Measurements from ENCODE around the gene SGTA.

The SGTA gene

DNA sequence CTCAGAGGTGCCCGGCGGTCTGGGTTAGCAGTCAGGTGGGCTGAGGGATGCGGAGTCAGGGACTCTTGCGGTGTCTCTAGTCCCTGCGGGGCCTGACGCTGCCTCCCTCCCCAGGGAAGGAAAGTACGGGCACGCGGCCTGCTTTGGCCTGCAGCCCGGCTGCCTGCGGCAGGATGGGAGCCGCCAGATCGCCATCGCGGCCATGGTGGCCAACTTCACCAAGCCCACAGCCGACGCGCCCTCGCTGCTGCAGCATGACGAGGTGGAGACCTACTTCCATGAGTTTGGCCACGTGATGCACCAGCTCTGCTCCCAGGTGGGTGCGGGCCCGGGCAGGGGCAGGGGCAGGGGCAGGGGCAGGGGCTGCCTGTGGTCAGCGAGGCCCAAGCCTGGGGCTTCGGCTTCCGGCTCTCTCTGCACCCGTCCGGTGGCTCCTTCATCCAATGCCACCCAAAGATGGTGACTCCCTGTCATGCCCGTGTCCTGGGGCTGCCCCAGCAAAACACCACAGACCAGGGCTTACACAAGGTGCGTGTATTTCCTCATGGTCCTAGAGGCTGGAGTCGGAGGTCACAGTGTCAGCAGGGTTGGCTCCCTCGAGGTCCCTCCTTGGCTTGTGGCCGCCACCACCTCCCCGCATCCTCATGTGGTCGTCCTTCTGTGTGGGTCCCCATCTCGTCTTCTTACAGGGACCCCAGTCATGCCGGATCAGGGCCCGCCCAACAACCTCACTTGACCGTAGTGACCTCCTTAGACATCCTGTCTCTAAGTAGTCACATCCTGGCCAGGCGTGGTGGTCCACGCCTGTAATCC lies 25.3 kb upstream of the SGTA start:
- peaks cover 17 to 96% (median 69%) of the 10 kb centered on the region in 4 experiments for H3K36me3 ChIP-seq (ENCODE audit: control insufficient read depth in 4 of 4, insufficient read depth in 4 of 4, low read length in 3 of 4)
- ChIA-PET POLR2A (no interaction called here), CTCF (no interaction called here)

DNA sequence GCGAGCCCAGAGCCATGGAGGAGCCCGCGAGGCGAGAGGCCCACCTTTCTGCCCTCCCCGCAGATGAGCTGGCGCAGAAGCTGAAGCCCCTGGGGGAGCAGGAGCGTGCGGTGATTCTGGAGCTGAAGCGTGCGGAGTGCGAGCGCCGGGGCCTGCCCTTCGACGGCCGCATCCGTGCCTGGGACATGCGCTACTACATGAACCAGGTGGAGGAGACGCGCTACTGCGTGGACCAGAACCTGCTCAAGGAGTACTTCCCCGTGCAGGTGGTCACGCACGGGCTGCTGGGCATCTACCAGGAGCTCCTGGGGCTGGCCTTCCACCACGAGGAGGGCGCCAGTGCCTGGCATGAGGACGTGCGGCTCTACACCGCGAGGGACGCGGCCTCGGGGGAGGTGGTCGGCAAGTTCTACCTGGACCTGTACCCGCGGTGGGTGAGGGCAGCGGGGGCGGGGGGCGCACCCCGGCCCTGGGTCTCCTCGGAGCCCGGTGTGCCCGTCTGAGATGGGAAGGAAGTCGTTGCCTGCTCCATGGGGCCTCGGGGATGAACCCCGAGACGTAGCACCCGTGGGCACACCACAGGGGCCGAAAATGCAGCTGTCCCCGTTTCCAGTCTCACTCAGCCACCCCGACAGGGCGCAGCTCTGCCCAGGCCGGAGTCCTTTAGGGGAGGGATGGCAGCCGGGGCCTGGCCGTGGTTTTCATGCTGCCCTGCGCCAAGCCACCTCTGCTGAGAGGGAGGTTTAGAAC lies 24.5 kb upstream of the SGTA start:
- H3K36me3 ChIP-seq (ENCODE audit: control insufficient read depth in 4 of 4, insufficient read depth in 4 of 4, low read length in 3 of 4) = peaks cover 17 to 96% (median 72%) of the 10 kb centered on the region in 4 experiments
- CTCF ChIA-PET = no interaction called here
- DNase-seq = no peak

More for the DNA sequence above, 25.3 kb upstream of the SGTA start:
- DNase-seq = no peak
- Histone ChIP-seq H3K27me3 (replicated peaks in 2 of 5; ENCODE audit: control insufficient read depth in 4 of 5, insufficient read depth in 5 of 5, low read length in 4 of 5) (no peaks in the 10 kb centered on the region), H3K4me3 (ENCODE audit: control insufficient read depth in 1 of 7, extremely low read depth in 1 of 7, insufficient read depth in 4 of 7, low read depth in 2 of 7, low read length in 6 of 7) (no peak overlapping the region), H3K4me1 (ENCODE audit: control extremely low read depth in 1 of 4, control insufficient read depth in 4 of 4, insufficient read depth in 4 of 4, low read length in 3 of 4) (no peaks in the 10 kb centered on the region), H3K9me3 (ENCODE audit: control extremely low read depth in 1 of 5, control insufficient read depth in 4 of 5, insufficient read depth in 2 of 5, low read depth in 1 of 5, low read length in 4 of 5) (no peaks in the 10 kb centered on the region), H3K27ac (ENCODE audit: insufficient read depth in 1 of 2, low read depth in 1 of 2, low read length in 2 of 2, poor library complexity in 1 of 2, severe bottlenecking in 2 of 2) (no peak overlapping the region)
- WGBS (ENCODE audit: insufficient coverage) = 95% methylated on average over 33 of the region's 41 CpGs

DNA sequence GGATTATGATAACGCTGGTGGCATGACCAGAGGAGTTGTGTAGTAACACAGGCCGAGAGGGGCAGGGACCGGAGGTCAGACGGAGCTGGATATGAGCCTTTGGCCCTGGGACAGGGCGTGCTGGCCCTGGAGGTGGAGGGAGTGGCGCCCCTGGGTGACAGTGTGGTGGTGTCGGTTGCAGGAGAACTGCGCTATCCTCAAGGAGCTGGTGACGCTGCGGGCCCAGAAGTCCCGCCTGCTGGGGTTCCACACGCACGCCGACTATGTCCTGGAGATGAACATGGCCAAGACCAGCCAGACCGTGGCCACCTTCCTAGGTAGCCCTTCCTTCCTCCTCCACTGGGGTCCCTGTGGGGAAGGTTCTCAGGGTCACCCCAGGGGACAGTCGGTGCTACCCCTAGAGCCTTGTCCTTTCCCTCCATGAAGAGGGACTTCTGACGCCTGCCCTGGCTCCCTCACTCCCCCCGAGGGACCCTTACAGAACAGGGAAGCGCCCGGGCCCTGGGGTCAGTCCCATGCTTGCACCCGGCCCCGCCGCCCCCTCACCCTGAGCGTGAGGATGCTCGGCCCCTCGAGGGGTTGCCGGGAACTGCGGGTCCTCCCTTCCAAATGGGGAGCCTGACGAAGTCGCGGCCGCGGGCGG lies 23.8 kb upstream of the SGTA start:
- no peak for DNase-seq
- no peaks in the 10 kb centered on the region for H3K4me1 ChIP-seq (ENCODE audit: control extremely low read depth in 1 of 4, control insufficient read depth in 4 of 4, insufficient read depth in 4 of 4, low read length in 3 of 4)
- WGBS (ENCODE audit: insufficient coverage) = 97% methylated on average over 28 of the region's 34 CpGs
- no peaks in the 10 kb centered on the region for H3K27me3 ChIP-seq (replicated peaks in 2 of 5; ENCODE audit: control insufficient read depth in 4 of 5, insufficient read depth in 5 of 5, low read length in 4 of 5)
- H3K36me3 ChIP-seq (ENCODE audit: control insufficient read depth in 4 of 4, insufficient read depth in 4 of 4, low read length in 3 of 4) = peaks cover 13 to 93% (median 71%) of the 10 kb centered on the region in 4 experiments
- H3K4me3 ChIP-seq (ENCODE audit: control insufficient read depth in 1 of 7, extremely low read depth in 1 of 7, insufficient read depth in 4 of 7, low read depth in 2 of 7, low read length in 6 of 7) = no peak overlapping the region
- POLR2A ChIA-PET = no interaction called here
- no peaks in the 10 kb centered on the region for H3K9me3 ChIP-seq (ENCODE audit: control extremely low read depth in 1 of 5, control insufficient read depth in 4 of 5, insufficient read depth in 2 of 5, low read depth in 1 of 5, low read length in 4 of 5)
- no peak overlapping the region for H3K27ac ChIP-seq (ENCODE audit: insufficient read depth in 1 of 2, low read depth in 1 of 2, low read length in 2 of 2, poor library complexity in 1 of 2, severe bottlenecking in 2 of 2)
- CTCF ChIA-PET = no interaction called here

More for the DNA sequence above, 24.5 kb upstream of the SGTA start:
- no peaks in the 10 kb centered on the region for H3K27me3 ChIP-seq (replicated peaks in 2 of 5; ENCODE audit: control insufficient read depth in 4 of 5, insufficient read depth in 5 of 5, low read length in 4 of 5)
- no peaks in the 10 kb centered on the region for H3K9me3 ChIP-seq (ENCODE audit: control extremely low read depth in 1 of 5, control insufficient read depth in 4 of 5, insufficient read depth in 2 of 5, low read depth in 1 of 5, low read length in 4 of 5)
- H3K4me1 ChIP-seq (ENCODE audit: control extremely low read depth in 1 of 4, control insufficient read depth in 4 of 4, insufficient read depth in 4 of 4, low read length in 3 of 4) = no peaks in the 10 kb centered on the region
- H3K4me3 ChIP-seq (ENCODE audit: control insufficient read depth in 1 of 7, extremely low read depth in 1 of 7, insufficient read depth in 4 of 7, low read depth in 2 of 7, low read length in 6 of 7) = no peak overlapping the region
- no peak overlapping the region for H3K27ac ChIP-seq (ENCODE audit: insufficient read depth in 1 of 2, low read depth in 1 of 2, low read length in 2 of 2, poor library complexity in 1 of 2, severe bottlenecking in 2 of 2)
- POLR2A ChIA-PET = no interaction called here
- 98% methylated on average over 54 of the region's 56 CpGs for WGBS (ENCODE audit: insufficient coverage)

DNA sequence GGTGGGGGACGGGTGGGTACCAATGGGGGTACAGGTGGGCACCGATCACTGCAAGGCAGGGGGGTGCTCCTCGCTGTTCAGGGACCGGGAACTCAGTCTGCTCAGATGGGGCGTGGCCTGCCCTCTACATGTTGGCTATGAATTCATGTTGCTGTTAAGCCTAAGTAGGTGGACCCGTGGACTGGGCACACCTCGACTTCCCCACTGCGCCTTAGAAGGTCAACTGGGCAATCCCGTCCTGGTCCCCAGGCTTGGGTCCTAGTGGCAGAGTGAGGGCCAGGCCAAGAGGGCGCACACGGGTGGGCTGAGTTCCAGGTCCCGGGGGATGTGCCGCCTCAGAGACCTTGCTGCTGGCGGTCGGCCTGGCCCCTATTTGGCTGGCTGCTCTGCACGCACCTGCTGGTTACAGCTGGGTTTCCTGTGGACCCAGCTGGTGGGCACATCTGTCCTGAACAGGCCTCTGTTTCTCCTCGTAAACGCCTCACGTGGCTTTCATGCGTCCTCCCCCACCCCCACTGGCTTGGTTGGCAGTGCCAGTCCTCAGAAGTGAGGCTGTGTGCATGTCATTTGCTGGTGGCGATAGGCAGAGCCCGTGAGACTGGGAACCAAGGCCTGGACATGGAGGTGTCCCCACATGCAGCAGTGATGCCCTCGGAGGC lies 23.0 kb upstream of the SGTA start:
- POLR2A ChIA-PET = no interaction called here
- H3K4me1 ChIP-seq (ENCODE audit: control extremely low read depth in 1 of 4, control insufficient read depth in 4 of 4, insufficient read depth in 4 of 4, low read length in 3 of 4) = no peaks in the 10 kb centered on the region
- DNase-seq = no peak
- CTCF ChIA-PET = no interaction called here
- no peaks in the 10 kb centered on the region for H3K27me3 ChIP-seq (replicated peaks in 2 of 5; ENCODE audit: control insufficient read depth in 4 of 5, insufficient read depth in 5 of 5, low read length in 4 of 5)
- 97% methylated on average over 19 of the region's 23 CpGs for WGBS (ENCODE audit: insufficient coverage)
- H3K27ac ChIP-seq (ENCODE audit: insufficient read depth in 1 of 2, low read depth in 1 of 2, low read length in 2 of 2, poor library complexity in 1 of 2, severe bottlenecking in 2 of 2) = no peak overlapping the region
- H3K4me3 ChIP-seq (ENCODE audit: control insufficient read depth in 1 of 7, extremely low read depth in 1 of 7, insufficient read depth in 4 of 7, low read depth in 2 of 7, low read length in 6 of 7) = no peak overlapping the region
- peaks cover 10 to 93% (median 71%) of the 10 kb centered on the region in 4 experiments for H3K36me3 ChIP-seq (ENCODE audit: control insufficient read depth in 4 of 4, insufficient read depth in 4 of 4, low read length in 3 of 4)
- no peaks in the 10 kb centered on the region for H3K9me3 ChIP-seq (ENCODE audit: control extremely low read depth in 1 of 5, control insufficient read depth in 4 of 5, insufficient read depth in 2 of 5, low read depth in 1 of 5, low read length in 4 of 5)

DNA sequence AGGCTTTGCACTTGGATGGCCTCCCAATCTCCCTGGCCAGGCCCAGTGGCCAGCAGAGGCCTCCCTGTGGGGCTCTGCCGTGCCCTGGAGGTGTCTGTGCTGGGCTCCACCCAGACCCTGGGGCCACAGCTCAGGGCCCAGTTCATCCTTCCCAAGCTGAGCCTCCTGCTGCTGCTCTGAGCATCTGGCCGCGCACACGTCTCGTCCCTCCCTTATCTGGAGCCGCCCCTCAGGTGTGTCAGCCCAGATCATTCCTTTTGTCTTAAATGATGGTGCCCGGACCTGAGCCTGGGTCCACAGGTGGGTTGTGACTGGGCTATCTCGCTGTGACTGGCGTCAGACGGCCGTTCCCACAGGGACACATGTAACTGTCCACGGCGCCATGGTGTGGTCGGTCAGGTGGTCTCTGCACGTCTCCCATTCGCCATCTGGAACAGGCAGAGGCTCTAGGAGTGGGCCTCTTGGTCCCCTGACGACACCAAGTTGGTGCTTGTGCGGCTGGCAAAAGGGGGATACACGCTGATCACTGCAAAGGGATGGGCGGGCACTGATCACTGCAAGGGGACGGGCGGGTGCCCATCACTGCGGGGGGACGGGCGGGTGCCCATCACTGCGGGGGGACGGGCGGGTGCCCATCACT lies 22.3 kb upstream of the SGTA start:
- WGBS (ENCODE audit: insufficient coverage) = 98% methylated on average over 19 of the region's 28 CpGs
- H3K4me1 ChIP-seq (ENCODE audit: control extremely low read depth in 1 of 4, control insufficient read depth in 4 of 4, insufficient read depth in 4 of 4, low read length in 3 of 4) = no peaks in the 10 kb centered on the region
- no peak overlapping the region for H3K4me3 ChIP-seq (ENCODE audit: control insufficient read depth in 1 of 7, extremely low read depth in 1 of 7, insufficient read depth in 4 of 7, low read depth in 2 of 7, low read length in 6 of 7)
- H3K36me3 ChIP-seq (ENCODE audit: control insufficient read depth in 4 of 4, insufficient read depth in 4 of 4, low read length in 3 of 4) = peaks cover 6 to 92% (median 74%) of the 10 kb centered on the region in 4 experiments
- ChIA-PET POLR2A (no interaction called here), CTCF (no interaction called here)
- H3K27ac ChIP-seq (ENCODE audit: insufficient read depth in 1 of 2, low read depth in 1 of 2, low read length in 2 of 2, poor library complexity in 1 of 2, severe bottlenecking in 2 of 2) = no peak overlapping the region
- H3K27me3 ChIP-seq (replicated peaks in 2 of 5; ENCODE audit: control insufficient read depth in 4 of 5, insufficient read depth in 5 of 5, low read length in 4 of 5) = no peaks in the 10 kb centered on the region
- DNase-seq = no peak
- no peaks in the 10 kb centered on the region for H3K9me3 ChIP-seq (ENCODE audit: control extremely low read depth in 1 of 5, control insufficient read depth in 4 of 5, insufficient read depth in 2 of 5, low read depth in 1 of 5, low read length in 4 of 5)

DNA sequence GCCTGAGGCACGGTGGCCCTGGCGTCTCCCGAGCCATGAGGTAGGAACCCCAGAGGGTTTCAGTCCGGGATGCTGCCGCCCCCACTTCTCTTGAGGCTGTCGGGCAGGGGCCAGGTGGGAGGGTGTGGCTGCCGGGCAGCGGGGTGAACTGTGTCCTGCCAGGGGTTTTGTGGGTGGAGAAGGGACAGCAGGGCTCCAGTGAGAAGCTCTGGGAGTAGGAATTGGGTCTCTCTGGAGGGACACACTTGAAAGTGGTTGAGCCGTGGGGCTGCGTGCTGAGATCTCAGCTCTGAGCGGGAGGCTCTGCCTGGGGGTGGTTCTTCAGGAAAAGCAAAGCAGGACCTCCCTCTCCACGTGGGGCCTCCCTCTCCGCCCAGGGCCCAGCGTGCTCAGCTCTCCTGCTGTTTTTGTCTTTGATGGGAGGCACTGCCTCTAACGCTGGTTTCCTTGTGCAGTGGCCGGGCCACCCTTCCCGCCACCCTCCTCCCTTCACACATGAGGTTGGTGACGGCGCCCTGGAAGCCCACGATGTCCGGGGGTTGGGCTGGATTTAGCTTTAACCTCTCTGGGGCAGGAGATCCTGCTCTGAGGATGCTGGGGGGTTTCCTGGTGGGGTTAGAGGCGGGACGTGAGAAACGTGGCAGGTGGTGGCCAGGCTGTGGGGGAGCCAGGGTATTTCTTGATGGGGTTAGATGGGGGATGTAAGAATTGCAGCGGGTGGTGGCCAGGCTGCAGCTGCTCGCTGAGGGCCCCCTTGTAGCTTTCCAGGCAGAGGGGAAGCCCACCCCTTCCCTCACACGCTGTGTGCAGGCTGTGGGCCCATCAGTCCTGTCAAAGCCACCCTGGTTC lies 21.3 kb upstream of the SGTA start:
- Histone ChIP-seq H3K27ac (ENCODE audit: insufficient read depth in 1 of 2, low read depth in 1 of 2, low read length in 2 of 2, poor library complexity in 1 of 2, severe bottlenecking in 2 of 2) (no peak overlapping the region), H3K9me3 (ENCODE audit: control extremely low read depth in 1 of 5, control insufficient read depth in 4 of 5, insufficient read depth in 2 of 5, low read depth in 1 of 5, low read length in 4 of 5) (no peaks in the 10 kb centered on the region), H3K27me3 (replicated peaks in 2 of 5; ENCODE audit: control insufficient read depth in 4 of 5, insufficient read depth in 5 of 5, low read length in 4 of 5) (no peaks in the 10 kb centered on the region), H3K4me1 (ENCODE audit: control extremely low read depth in 1 of 4, control insufficient read depth in 4 of 4, insufficient read depth in 4 of 4, low read length in 3 of 4) (no peaks in the 10 kb centered on the region), H3K4me3 (ENCODE audit: control insufficient read depth in 1 of 7, extremely low read depth in 1 of 7, insufficient read depth in 4 of 7, low read depth in 2 of 7, low read length in 6 of 7) (no peak overlapping the region), H3K36me3 (ENCODE audit: control insufficient read depth in 4 of 4, insufficient read depth in 4 of 4, low read length in 3 of 4) (peaks cover 6 to 90% (median 73%) of the 10 kb centered on the region in 4 experiments)
- ChIA-PET CTCF (no interaction called here), POLR2A (no interaction called here)
- 94% methylated on average over 13 of the region's 27 CpGs for WGBS (ENCODE audit: insufficient coverage)
- DNase-seq = peak in 1 of 3 donors; percentile 17

Measured in common myeloid progenitor, CD34-positive (primary cell).